Bone marrow (tissue), 2 donors: Measurements from ENCODE around the gene PACS1.
"Not testable (repeated sequence)": the region's sequence is repeated elsewhere in the genome, so short reads cannot be mapped to it uniquely, and the experiment has no call there.

Experiments used
- DNase-seq, 2 donors: peaks; one replicate each; lab custom pipeline; 2025; lab: John Stamatoyannopoulos, UW

The PACS1 gene

DNA sequence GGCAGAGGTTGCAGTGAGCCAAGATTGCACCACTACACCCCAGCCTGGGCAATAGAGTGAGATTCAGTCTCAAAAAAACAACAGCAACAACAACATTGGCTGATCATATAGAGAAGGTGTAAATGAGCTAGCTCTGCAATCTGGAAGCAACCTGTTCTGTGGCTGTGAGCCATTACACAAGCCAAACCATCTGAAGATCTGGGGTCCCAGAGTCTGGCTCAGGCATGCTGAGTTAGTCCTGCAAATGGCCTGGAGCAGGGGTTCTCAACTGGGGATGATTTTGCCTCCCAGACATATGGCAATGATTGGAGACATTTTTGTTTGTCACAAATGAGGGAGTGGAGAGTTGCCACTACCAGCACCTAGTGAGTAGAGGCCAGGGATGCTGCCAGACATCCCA, 156.0 kb downstream of the PACS1 start:
- no peak for DNase-seq

DNA sequence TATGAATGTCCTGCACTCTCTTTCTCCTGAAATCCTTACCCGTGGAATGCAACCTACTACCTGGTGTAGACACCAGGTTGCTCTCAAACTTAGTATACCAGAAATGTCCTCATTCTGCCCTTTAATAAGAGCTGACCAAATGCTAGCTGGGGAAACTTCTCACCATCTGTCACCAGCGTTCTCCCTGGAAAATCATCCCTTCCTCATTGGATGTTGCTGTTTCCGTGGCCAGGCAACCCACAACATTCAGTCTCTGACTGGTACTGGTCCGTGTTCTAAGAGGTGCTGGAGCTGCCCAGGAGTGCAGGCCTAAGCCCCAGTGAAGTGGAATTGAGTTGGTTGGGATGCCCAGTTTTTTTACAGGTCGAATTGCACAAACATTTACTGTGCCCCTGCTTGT, 157.6 kb downstream of the PACS1 start:
- DNase-seq: no peak

DNA sequence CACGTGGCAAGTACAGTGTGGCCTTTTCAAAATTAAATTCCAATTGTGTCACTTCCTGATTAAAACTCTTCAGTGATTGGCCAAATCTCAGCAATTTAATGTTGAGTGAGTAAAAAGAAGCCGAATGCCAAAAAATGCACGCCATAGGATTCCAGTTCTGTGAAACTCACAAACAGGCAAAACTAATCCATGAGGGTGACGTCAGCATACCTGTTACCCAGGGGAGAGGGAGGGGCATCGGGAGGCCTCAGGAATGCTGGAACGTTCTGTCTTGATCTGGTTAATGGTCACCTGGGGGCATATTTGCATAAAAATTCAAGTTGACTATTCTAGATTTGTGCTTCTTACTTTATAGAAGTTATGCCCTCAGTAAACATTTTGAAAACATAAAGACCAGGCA, 158.4 kb downstream of the PACS1 start:
- no peak for DNase-seq

DNA sequence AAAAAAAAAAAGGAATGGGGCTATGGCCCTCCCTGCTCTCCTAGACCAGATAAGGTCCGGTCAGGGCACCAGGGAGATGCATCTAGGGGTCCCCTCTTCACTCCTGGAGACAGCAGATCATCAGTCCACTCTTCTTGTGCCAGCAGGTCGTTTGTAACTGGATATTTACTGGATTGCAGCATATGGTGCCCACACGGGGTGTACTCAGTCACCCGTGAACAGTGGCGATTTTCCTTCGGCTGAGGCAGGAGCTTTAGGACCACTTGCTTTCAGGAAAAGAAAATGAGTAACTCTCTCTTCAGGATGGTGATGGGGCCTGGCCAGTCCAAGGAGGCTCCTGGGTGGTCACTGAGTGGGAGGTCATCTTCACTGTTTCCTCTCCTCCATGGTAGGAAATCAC, 160.1 kb downstream of the PACS1 start:
- DNase-seq: no peak

DNA sequence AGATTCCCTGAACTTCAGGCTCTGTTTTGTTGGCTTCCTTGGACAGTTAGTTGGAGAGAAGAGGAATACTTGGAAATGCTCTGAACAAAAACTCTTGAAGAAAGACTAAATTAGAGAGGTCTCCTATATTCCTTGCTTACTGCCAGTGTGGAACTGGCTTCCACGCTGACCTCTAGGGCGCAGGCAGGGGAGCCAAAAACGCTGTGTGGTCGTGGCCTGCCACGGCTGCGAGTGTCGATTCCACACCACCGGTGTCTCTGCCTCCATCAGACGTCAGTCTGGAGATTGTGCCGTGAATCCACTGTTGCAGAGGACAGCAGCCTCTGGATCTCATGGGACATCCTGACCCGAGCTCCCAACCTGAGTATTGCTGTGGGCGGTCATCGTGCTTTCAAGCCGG, 160.9 kb downstream of the PACS1 start:
- no peak for DNase-seq

DNA sequence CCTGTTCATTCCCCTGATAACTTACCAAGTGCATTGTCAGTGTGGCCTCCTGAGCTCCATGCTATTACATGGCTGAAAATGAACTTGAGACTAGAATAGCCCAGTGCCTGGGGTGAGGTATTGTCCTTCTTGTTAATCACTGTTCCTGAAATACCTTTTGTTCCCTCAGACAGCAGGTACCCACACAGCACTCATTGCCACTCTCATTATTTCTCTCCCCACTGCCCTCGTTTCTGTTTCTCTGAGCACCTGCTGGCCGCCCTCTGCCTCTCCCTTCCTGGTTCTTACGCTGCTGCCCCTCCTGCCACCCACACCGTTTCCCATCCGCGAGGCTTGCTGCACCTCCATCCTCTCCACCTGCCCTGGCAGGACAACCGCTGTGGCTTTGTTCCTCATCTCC, 161.5 kb downstream of the PACS1 start:
- DNase-seq: no peak

DNA sequence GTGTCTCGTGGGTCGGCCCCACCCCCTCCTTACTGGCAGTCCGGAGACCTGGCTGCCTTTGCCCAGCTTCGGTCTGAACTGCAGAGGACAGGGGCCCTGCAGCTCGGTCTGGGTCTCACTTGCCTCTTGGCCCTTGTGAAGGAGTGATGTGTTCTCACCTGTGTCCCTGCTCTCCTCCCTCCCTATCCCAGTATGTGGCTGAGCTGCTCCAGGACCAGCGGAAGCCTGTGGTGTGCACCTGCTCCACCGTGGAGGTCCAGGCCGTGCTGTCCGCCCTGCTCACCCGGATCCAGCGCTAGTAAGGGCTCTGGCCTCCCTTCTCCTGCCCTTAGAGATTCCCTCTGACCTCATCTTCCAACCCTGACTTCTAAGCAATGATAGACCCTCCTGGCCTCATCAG, 162.7 kb downstream of the PACS1 start:
- DNase-seq: no peak

DNA sequence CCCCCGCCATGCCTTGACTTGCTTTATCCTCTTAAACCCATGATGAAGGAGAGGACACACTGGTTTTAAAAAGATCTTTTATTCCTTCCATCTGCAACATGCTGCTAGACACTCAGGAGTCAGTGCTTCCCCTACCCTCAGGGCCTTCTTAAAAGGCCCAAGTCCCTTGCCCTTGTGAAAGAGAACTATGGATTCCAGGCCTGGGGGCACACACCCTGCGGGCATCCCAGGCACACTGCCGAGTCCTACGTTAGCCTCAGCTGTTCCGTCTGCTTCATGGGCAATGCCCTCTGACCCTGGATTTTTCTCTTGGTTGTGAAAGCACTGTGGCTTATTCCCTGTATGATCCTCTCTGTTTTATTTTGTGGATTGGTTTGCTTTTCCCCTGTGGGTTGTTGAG, 163.2 kb downstream of the PACS1 start:
- no peak for DNase-seq

DNA sequence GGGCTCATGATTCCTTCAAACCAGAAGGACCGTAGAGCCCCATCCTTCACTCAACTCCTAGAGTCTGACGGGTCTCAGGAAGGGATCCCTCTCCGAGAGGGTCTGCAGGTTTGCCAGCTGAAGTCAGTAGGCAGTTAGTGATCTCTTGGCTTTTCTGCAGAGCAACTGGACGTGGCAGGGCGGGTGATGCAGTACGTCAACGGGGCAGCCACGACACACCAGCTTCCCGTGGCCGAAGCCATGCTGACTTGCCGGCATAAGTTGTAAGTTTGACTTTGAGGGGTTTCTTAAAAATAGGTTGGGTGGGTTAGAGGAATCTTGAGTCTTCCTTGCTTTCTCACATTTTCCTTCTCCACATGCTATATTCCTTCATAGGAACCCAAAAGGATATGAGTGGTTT, 165.1 kb downstream of the PACS1 start:
- no peak for DNase-seq

DNA sequence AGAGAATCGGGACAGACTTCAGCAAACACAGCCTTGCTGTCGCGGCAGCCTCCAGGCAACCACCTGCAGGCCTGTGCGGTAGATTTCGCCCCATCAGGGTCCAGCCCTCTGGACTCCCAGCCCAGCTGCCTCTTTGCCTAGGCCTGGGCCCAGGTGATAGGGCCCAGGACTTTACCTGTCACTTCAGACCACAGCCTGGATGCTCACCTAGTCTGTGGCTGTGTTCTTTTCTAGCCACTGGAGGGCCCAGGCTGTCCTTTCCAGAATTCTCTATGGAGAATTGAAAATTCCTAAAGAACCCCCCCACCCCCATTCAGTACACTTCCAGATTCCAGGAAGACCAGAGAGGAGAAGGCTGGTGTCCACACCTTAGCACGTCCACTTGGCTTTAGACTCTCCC, 167.8 kb downstream of the PACS1 start:
- DNase-seq: no peak

DNA sequence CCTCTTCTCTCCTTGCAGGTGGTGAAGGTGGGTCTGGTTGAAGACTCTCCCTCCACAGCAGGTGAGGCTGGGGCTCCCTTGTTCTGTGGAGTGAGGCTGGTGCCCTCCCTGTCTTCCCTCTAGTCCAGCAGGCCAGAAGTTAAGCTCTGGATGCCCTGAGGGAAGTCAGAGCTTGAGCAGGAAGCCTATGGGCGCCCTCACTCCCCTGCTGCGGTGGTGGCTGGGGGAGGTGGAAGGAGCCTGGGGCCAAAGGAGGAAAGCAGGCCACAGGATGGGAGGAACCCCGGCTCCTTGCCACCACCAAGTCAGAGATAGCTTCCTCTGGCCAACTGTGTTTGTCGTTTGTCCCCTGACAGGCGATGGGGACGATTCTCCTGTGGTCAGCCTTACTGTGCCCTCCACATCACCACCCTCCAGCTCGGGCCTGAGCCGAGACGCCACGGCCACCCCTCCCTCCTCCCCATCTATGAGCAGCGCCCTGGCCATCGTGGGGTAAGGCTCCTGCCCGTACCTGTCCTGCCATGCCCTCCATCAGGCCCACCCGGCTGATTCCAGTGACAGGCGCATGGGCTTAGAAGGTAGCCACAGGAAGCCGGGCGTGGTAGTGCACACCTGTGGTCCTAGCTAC, 168.8 kb downstream of the PACS1 start:
- no peak for DNase-seq

DNA sequence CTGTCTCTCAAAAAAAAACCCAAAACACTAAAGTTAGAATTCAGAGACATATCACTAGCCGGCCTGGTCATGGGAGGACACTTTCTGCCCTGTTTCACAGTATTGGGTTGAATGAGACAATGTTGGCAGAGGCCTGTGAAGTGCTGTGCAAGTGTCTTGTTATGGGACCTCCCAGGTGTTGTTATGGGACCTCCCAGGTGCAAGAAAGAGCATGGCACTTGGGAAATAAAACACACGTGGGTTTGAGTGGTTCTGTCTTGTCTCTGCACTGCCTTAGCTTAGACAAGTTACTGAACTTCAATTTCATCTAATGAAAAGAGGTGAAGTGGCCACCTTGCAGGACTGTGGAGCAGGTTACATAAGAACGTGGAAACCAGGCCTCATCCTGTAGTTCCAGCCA, 169.4 kb downstream of the PACS1 start:
- DNase-seq: no peak

DNA sequence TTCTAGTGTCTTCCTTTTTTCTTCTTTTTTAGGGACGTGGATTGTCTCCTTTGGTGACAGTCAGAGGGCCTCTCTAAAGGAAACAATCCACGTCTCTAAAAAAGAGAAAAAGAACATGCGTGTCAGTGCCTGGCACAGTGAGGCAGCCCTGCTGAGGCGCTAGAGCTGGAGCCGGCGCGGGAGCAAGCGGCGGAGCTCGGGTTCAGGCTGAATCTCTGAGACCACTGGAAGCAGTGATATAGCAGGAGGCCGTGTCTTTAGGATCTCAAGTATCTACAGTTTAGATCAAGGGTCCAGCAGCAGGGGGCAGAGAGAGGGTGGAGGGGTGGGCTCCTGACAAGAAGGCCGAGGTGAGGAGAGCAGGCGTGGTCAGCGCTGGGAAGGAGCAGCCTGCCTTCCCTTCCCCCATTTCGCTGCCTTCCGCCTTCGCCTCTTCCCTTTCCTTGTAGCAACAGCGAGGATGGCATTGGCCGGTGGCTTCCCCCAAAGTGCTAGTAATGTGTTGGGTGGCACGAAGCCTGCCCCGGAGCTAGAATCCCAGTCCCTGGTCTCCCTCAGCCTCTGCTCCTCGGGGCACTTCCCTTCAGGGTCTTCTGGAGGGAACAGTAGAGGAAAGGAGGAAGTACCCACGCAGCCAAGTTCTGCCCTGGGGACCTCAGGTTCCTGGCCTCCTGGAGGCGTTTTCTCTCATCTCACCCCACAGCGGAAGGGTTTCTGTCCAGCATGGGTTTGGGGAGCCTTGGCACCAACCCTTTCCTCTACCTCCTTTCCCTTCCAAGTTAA, 170.1 kb downstream of the PACS1 start:
- DNase-seq: no peak

DNA sequence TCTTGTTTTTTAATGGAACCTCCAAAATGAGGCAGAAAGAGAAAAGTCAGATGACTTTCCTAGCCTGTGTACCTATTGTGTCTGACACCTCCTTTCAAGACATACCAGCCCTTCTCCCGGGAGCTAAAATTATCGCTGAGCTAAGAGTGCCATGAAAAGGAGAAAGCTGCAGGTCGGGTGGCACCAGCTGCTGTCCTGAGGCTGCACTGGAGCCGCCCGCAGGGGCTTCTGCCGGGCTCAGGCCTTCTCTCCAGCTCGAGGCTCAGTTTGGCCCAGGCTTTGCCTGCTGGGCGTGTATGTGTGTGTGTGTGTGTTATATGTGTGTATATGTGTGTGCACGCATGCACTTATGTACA, 170.7 kb downstream of the PACS1 start:
- DNase-seq: no peak

DNA sequence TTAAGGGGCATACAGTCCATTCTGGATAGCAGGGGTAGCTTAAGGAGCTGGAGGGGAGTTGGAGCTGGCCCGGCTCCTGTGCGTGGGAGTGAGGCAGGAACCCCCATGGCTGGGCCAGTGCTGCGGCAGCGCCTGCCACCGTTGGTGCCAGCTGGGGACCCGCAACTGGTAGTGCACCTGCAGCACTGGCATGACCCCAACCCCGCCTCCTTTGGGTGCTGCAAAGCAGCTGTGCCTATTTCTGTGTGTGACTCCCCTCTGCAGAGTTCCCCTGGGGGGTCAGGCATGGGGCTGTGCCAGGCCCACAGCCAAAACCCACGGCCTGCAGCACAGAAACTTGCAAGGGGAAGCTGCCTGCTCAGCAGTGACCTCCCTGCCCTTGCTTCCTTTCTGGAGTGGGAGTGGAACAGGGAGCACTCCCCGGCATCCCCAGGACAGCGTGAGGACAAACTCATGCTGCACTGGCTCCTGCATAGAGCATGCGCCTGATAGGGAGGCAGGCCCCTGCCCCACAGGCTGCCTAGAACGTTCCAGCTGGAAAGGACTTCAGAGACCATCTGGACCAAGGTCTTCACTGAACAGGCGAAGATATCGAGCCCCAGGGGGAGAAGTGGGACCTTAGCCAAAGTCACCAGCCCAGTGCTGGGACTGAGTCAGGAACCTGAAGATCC, 172.2 kb downstream of the PACS1 start:
- no peak for DNase-seq

DNA sequence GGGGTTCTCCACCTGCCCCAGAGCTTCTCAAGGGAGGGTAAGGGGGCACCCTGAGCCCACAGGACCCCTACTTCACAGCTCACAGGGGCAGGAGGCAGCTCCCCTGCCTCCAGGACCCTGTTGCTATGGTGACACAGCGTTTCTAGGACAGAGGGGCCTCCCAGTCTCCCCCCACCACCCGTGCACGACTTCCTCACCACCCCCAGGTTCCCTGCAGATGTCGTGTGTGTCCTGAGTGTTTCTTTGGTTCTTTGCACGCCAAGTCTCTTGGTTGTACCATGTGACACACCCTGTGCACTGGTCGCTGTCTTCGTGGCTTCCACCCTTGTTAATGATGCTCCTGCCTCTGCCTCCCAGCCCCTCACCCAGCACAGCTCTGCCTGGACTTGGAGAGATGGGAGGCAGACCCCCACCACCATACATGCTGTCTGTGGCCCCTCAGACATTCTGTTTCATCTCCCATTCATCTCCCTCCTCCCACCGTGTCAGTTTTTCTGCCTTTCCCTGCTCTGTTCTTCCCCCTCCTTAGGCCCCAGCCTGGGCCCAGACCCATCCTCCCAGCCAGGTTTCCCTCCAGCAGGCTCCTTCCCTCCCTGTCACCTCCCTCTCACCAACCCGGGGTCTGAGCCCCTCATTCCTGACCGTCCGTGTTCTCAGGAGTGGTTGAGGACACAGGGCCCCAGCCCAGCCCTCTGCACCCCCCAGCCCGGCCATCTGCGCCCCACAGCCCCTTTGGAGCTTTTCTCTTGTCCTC, 173.9 kb downstream of the PACS1 start:
- no peak for DNase-seq

DNA sequence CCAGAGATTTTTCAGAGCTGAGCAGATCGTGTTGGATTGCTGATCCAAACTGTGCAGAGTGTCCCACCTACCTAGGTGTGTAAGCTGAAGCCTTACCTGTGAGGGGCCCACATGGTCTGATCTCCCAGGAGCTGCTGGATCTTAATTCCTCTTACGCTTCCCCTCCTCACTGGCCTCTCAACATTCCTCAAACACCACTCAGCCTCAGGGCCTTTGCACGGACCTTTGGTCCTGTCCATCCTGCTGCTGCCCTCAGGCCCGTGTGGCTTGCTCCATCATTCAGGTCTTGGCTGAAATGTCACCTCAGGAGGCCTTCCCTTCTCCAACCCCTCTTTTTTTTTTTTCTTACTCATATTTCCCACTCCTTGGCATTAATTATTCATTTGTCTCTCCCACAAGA, 177.2 kb downstream of the PACS1 start:
- DNase-seq: no peak

DNA sequence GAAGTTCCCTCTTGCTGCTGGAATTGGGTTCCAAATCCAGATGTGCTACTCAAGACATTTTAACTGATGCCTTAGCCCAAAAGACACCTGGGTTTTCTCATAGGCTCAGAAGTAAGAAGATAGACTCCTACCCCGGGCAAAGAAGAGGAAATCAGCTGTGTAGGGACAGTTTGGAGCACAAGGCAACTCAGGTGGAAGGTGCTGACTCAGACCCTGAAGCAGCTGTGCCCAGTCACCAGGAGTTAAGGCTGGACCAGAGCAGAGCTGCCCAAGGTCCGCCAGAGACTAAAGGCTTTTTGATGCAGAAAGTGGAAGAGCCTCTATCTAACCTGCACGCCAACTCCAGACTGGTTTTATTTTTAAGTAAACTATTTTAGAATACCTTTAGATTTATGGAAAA, 177.7 kb downstream of the PACS1 start:
- DNase-seq: no peak

DNA sequence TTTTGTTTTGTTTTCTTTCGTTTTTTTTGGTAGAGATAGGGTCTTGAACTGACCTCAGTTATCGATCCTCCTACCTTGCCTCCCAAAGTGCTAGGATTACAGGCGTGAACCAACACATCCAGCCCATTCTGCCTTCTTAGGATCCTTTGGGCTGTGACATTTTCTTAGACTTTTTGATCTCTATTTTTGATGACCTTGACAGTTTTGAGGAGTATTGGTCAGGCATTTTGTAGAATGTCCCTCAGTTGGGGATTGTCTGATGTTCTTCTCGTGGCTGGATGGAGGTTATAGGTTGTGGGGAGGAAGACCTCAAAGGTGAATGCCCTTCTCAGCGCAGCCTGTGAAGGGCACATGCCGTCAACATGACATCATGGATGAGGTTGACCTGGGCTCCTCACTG, 178.8 kb downstream of the PACS1 start:
- no peak for DNase-seq

DNA sequence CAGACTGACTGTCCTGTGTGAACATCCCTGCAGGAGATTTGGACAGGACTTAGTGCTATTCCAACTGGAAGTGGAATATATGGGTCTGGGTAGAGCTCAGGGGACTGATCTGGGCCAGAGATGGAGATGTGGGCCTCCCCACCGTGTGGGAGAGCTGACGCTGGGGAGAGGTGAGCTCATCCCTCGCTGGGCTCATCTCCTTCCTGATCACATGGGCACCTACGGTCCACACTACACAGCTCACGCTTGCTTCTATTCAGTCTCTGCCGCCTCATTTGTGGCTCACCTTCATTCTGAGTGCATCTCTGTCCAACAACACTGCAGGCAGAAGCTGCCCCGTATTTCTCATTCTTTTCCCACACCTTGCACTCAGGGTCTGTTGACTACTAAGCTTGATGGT, 181.7 kb downstream of the PACS1 start:
- no peak for DNase-seq

DNA sequence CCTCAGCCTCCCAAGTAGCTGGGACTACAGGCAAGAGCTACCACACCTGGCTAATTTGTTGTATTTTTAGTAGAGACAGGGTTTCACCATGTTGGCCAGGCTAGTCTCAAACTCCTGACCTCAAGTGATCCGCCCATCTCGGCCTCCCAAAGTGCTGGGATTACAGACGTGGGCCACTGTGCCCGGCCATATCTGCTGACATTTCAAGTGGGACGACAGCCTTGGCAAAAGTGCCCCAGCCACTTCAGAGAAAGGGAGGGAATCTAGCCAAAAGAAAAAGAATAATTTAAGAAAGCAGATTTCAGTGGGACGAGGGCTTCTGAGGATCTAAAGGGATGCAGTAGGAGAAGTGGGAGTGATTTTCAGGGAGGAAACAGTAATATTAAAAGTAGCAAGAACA, 183.0 kb downstream of the PACS1 start:
- not testable (repeated sequence) for DNase-seq

DNA sequence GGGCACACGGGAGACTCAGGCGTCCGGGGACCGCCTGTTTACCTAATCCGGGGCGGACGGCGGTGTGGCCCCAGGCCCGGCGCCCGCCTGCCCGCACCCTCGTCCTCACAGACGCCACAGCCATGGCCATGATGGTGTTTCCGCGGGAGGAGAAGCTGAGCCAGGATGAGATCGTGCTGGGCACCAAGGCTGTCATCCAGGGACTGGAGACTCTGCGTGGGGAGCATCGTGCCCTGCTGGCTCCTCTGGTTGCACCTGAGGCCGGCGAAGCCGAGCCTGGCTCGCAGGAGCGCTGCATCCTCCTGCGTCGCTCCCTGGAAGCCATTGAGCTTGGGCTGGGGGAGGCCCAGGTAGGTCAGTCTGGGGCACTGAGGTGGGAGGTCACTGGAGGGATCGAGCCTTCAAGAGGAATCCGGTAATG, 188.4 kb downstream of the PACS1 start:
- DNase-seq: no peak

DNA sequence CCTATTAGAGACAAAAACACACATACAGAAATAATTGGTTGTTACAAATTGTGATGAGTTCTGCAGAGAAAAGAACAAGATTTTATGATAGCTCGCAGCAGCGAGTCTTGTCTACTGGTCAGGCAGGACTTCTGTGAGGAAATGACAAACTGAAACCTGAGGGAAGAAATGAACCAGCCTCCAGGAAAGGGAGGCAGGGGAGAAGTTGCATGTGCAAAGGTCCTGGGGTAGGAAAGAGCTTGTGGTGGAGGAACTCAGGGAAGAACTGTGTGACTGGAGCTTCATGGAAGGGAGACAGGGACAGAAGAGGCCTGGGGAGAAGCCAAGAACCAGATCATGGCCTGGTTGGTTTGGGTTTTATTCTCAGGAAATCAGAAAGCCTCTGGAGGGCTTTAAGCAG, 189.2 kb downstream of the PACS1 start:
- no peak for DNase-seq
